ENCODE data around the gene LY6G6F.

LY6G6F gene

GRCh38 chr6:31693535-31693934 is 13.1 kb upstream of the LY6G6F start:
- DNase-seq (ENCODE audit: low read depth): no peak
- no peak overlapping the region for H3K4me3 ChIP-seq (replicated peaks; ENCODE audit: low read depth, low read length)
- TF ChIP-seq CTCF (IDR thresholded peaks at IDR 0.05; ENCODE audit: low read length, missing control alignments): no peak

- no peak for DNase-seq (ENCODE audit: low read depth)
- no peak overlapping the region for H3K4me3 ChIP-seq (replicated peaks; ENCODE audit: low read depth, low read length)
- no peak for TF ChIP-seq CTCF (IDR thresholded peaks at IDR 0.05; ENCODE audit: low read length, missing control alignments)
Measured at GRCh38 chr6:31697555-31697954, 9.1 kb upstream of the LY6G6F start.

GRCh38 chr6:31700740-31701401 is 5.8 kb upstream of the LY6G6F start:
- no peak overlapping the region for H3K4me3 ChIP-seq (replicated peaks; ENCODE audit: low read depth, low read length)
- TF ChIP-seq CTCF (IDR thresholded peaks at IDR 0.05; ENCODE audit: low read length, missing control alignments): no peak
- DNase-seq (ENCODE audit: low read depth): no peak

GRCh38 chr6:31701666-31702404 is 4.8 kb upstream of the LY6G6F start:
- TF ChIP-seq CTCF (IDR thresholded peaks at IDR 0.05; ENCODE audit: low read length, missing control alignments): no peak
- peak; percentile 25 for DNase-seq (ENCODE audit: low read depth)

GRCh38 chr6:31702405-31702818 is 4.3 kb upstream of the LY6G6F start:
- TF ChIP-seq CTCF (IDR thresholded peaks at IDR 0.05; ENCODE audit: low read length, missing control alignments): no peak
- peak overlapping the region; percentile 97 for H3K4me3 ChIP-seq (replicated peaks; ENCODE audit: low read depth, low read length)
- DNase-seq (ENCODE audit: low read depth): no peak

More at GRCh38 chr6:31701666-31702404, 4.8 kb upstream of the LY6G6F start:
- H3K4me3 ChIP-seq (replicated peaks; ENCODE audit: low read depth, low read length): peak overlapping the region; percentile 97

- TF ChIP-seq CTCF (IDR thresholded peaks at IDR 0.05; ENCODE audit: low read length, missing control alignments): no peak
- peak within 1 kb of the TSS; percentile 97 for H3K4me3 ChIP-seq (replicated peaks; ENCODE audit: low read depth, low read length)
- DNase-seq (ENCODE audit: low read depth): peak; percentile 99
Measured at GRCh38 chr6:31702819-31703716, 3.6 kb upstream of the LY6G6F start, which contains the start of gene ABHD16A. TSS of gene ABHD16A (minus strand) at chr6:31703324. CDS start at chr6:31703281, 43 bp downstream.
